Measurements from ENCODE around the gene MCTP1. TPM values are rescaled to one million over a fixed set of nuclear protein-coding genes. Genes with fewer than 3 reads are reported as not detected.

The MCTP1 gene
- polyA plus RNA-seq, 3 donors: 34.4 to 72.9 (median 55.5) TPM

GRCh38 chr5:95107138-95107537, 177.8 kb downstream of the MCTP1 start:
- Mint-ChIP-seq H3K9me3 (no peaks in the 10 kb centered on the region), H3K36me3 (no peaks in the 10 kb centered on the region), H3K27me3 (ENCODE audit: low read depth in 3 of 3) (peaks cover 0 to 2% (median 0%) of the 10 kb centered on the region in 3 donors), H3K4me1 (no peaks in the 10 kb centered on the region), H3K4me3 (no peak overlapping the region), H3K27ac (no peak overlapping the region)
- H3K36me3 ChIP-seq (replicated peaks in 1 of 2; ENCODE audit: control insufficient read depth in 1 of 2, insufficient read depth in 2 of 2, low read length in 2 of 2): no peaks in the 10 kb centered on the region
- H3K27me3 ChIP-seq (ENCODE audit: control insufficient read depth in 2 of 2, insufficient read depth in 2 of 2, low read length in 2 of 2): no peaks in the 10 kb centered on the region
- no peaks in the 10 kb centered on the region for H4K20me1 ChIP-seq (ENCODE audit: insufficient read depth, low read length)
- no peak for TF ChIP-seq CTCF (IDR thresholded peaks at IDR 0.05)
- intact Hi-C loops (cut with micrococcal nuclease): no loop called here
- no CpG with 5 or more reads among the region's 2 CpGs for WGBS (ENCODE audit: insufficient coverage)
- H3K4me3 ChIP-seq (replicated peaks in 1 of 3; ENCODE audit: low read depth in 2 of 3, low read length in 3 of 3): no peak overlapping the region
- no peak overlapping the region for H3K27ac ChIP-seq (ENCODE audit: low read depth in 1 of 2, low read length in 2 of 2)
- H3K79me2 ChIP-seq (ENCODE audit: insufficient read depth, low read length): no peaks in the 10 kb centered on the region
- no peaks in the 10 kb centered on the region for H3K4me1 ChIP-seq (ENCODE audit: control insufficient read depth in 1 of 2, insufficient read depth in 2 of 2, low read length in 2 of 2)
- no peak for DNase-seq
- H3K4me2 ChIP-seq (replicated peaks; ENCODE audit: extremely low read depth, low read length, poor library complexity, severe bottlenecking): no peak overlapping the region
- H3K9me3 ChIP-seq (replicated peaks in 1 of 2; ENCODE audit: control insufficient read depth in 1 of 2, insufficient read depth in 1 of 2, low read length in 2 of 2): no peaks in the 10 kb centered on the region
- no peak overlapping the region for H2AFZ ChIP-seq (ENCODE audit: insufficient read depth, low read depth, low read length, poor library complexity, severe bottlenecking)
- H3K9ac ChIP-seq (ENCODE audit: insufficient read depth, low read length, poor library complexity, severe bottlenecking): no peak overlapping the region

GRCh38 chr5:95105638-95106037, 179.3 kb downstream of the MCTP1 start:
- Histone ChIP-seq H3K9ac (ENCODE audit: insufficient read depth, low read length, poor library complexity, severe bottlenecking) (no peak overlapping the region), H3K27ac (ENCODE audit: low read depth in 1 of 2, low read length in 2 of 2) (no peak overlapping the region), H4K20me1 (ENCODE audit: insufficient read depth, low read length) (no peaks in the 10 kb centered on the region), H3K27me3 (ENCODE audit: control insufficient read depth in 2 of 2, insufficient read depth in 2 of 2, low read length in 2 of 2) (no peaks in the 10 kb centered on the region), H3K36me3 (replicated peaks in 1 of 2; ENCODE audit: control insufficient read depth in 1 of 2, insufficient read depth in 2 of 2, low read length in 2 of 2) (no peaks in the 10 kb centered on the region), H3K4me3 (replicated peaks in 1 of 3; ENCODE audit: low read depth in 2 of 3, low read length in 3 of 3) (no peak overlapping the region), H3K79me2 (ENCODE audit: insufficient read depth, low read length) (no peaks in the 10 kb centered on the region), H3K9me3 (replicated peaks in 1 of 2; ENCODE audit: control insufficient read depth in 1 of 2, insufficient read depth in 1 of 2, low read length in 2 of 2) (no peaks in the 10 kb centered on the region), H2AFZ (ENCODE audit: insufficient read depth, low read depth, low read length, poor library complexity, severe bottlenecking) (no peak overlapping the region), H3K4me2 (replicated peaks; ENCODE audit: extremely low read depth, low read length, poor library complexity, severe bottlenecking) (no peak overlapping the region), H3K4me1 (ENCODE audit: control insufficient read depth in 1 of 2, insufficient read depth in 2 of 2, low read length in 2 of 2) (no peaks in the 10 kb centered on the region)
- WGBS (ENCODE audit: insufficient coverage): no CpG with 5 or more reads among the region's 1 CpG
- no peak overlapping the region for H3K27ac Mint-ChIP-seq
- no peak for DNase-seq
- H3K4me3 Mint-ChIP-seq: no peak overlapping the region
- H3K27me3 Mint-ChIP-seq (ENCODE audit: low read depth in 3 of 3): peaks cover 0 to 2% (median 0%) of the 10 kb centered on the region in 3 donors
- H3K4me1 Mint-ChIP-seq: no peaks in the 10 kb centered on the region
- no peaks in the 10 kb centered on the region for H3K9me3 Mint-ChIP-seq
- no peaks in the 10 kb centered on the region for H3K36me3 Mint-ChIP-seq
- intact Hi-C loops (cut with micrococcal nuclease): no loop called here
- no peak for TF ChIP-seq CTCF (IDR thresholded peaks at IDR 0.05)
